Gastroesophageal sphincter (tissue), 3 donors: ENCODE results near the gene MUC5B.
"Not testable (repeated sequence)": the region's sequence is repeated elsewhere in the genome, so short reads cannot be mapped to it uniquely, and the experiment has no call there.

ENCODE experiments used
- POLR2A ChIP-seq, 2 donors: fragments of 450-650 bp; IDR thresholded peaks; one replicate each; pipeline ENCODE4 v1.6.1; 2017; ENCODE audit warnings: antibody characterized with exemption in 2 of 2, mild to moderate bottlenecking in 2 of 2, moderate library complexity in 1 of 2
- POLR2AphosphoS5 ChIP-seq: sonication (generic); formaldehyde crosslinking; IDR thresholded peaks from one replicate; pipeline ENCODE4 v1.6.1; 2017; ENCODE audit warnings: antibody characterized with exemption
- TF ChIP-seq, protein P1 (sequence below), 4 experiments: fragments of 200-600 bp in 2 of 4; fragments of 450-650 bp in 2 of 4; sonication (generic) in 1 of 4; IDR thresholded peaks; one replicate each; pipeline ENCODE4 v1.5.1; 2017 to 2019; ENCODE audit warnings: antibody characterized with exemption in 4 of 4, mild to moderate bottlenecking in 2 of 4, moderate library complexity in 2 of 4

DNA sequence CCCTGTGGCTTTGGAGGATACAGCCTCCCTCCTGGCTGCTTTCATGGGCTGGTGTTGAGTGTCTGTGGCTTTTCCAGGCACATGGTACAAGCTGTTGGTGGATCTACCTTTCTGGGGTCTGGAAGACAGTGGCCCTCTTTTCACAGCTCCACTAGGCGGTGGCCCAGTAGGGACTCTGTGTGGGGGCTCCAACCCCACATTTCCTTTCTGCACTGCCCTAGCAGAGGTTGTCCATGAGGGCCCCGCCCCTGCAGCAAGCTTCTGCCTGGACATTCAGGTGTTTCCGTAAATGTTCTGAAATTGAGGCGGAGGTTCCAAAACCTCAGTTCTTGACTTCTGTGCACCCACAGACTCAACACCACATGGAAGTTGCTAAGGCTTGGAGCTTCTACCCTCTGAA, 42.6 kb downstream of the MUC5B start:
- TF ChIP-seq, protein P1, sequence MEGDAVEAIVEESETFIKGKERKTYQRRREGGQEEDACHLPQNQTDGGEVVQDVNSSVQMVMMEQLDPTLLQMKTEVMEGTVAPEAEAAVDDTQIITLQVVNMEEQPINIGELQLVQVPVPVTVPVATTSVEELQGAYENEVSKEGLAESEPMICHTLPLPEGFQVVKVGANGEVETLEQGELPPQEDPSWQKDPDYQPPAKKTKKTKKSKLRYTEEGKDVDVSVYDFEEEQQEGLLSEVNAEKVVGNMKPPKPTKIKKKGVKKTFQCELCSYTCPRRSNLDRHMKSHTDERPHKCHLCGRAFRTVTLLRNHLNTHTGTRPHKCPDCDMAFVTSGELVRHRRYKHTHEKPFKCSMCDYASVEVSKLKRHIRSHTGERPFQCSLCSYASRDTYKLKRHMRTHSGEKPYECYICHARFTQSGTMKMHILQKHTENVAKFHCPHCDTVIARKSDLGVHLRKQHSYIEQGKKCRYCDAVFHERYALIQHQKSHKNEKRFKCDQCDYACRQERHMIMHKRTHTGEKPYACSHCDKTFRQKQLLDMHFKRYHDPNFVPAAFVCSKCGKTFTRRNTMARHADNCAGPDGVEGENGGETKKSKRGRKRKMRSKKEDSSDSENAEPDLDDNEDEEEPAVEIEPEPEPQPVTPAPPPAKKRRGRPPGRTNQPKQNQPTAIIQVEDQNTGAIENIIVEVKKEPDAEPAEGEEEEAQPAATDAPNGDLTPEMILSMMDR (IDR thresholded peaks at IDR 0.05): not testable (repeated sequence)
- TF ChIP-seq POLR2A (IDR thresholded peaks at IDR 0.05); POLR2AphosphoS5: not testable (repeated sequence)
